T-helper 1 cell treated with Interleukin-12 subunit alpha and Interleukin-12 subunit beta and Interleukin-4 antibody, amounts not matched to agents 30 ng/mL and 1 ng/mL, for 36 hours (primary cell): ENCODE results near the gene PACS2. TPM values are rescaled to one million over a fixed set of nuclear protein-coding genes. Genes with fewer than 3 reads are reported as not detected.

Experiments used
- intact Hi-C: fragments of 100-400 bp; cut with micrococcal nuclease; formaldehyde crosslinking; loops from one replicate; pipeline ENCODE4 v1.15.1; 2024
- total RNA-seq: library from RNA; stranded (reverse); gene quantifications from 2 replicates; pipeline ENCODE4 v1.2.3, GENCODE V29; 2022

PACS2 gene
- total RNA-seq, 1 donor from 2014 or later = 35.8 TPM

- intact Hi-C loops = loop anchor here (1.0 kb wide), 3 partner anchors 16 to 92 kb away; partner anchors contain the start of gene TEDC1
Observed at GRCh38 chr14:105398726-105399465, 84.3 kb downstream of the PACS2 start.

DNA sequence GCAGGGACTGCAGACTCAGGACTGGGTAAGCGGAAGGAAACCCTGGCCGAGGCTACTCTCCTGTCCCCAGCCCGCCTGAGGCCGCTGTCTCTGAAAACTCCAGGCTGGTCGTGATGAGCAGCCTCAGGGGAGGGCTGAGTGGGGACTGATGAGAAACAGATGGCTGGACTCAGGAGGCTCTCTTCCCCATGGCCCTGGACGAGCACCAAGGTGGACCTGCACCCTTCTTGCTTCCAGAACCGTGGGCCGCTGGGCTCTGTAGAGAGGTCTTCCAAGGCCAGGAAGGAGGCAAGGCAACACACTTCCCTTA lies 84.9 kb downstream of the PACS2 start:
- intact Hi-C loops = no loop called here

- intact Hi-C loops = no loop called here
Observed at GRCh38 chr14:105400016-105400415, 85.5 kb downstream of the PACS2 start.

- intact Hi-C loops = no loop called here
Observed at GRCh38 chr14:105401699-105402098, 87.2 kb downstream of the PACS2 start.

DNA sequence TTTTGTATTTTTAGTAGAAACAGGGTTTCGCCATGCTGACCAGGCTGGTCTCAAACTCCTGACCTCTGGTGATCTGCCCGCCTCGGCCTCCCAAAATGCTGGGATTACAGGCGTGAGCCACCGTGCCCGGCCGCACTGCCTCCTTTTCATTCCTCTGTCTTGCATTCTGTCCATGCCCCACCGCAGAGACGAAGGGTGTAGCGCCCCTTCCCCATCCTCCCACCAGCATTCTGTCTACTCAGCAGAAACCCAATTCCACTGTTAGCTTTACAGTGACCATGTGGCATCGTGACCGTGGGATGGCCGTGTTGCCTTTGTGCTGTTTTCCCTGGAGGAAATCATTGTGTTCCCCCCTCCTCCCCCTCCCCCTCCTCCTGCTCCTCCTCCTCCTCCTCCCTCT lies 94.0 kb downstream of the PACS2 start:
- intact Hi-C loops = no loop called here

DNA sequence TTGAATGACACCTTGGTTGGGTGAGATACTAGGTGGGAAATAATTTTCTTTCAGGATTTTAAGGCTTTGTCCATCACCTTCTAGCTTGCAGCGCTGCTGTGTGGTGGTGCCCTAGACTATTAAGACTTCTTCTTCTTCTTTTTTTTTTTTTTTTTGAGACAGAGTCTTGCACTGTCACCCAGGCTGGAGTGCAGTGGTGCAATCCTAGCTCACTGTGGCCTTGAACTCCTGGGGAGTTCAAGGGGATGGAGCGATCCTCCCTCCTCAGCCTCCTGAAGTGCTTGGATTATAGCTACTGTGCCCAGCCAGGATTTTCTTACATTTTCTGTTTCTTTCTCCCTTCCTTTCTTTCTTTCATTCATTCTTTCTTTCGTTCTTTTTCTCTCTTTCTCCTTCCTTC lies 94.8 kb downstream of the PACS2 start:
- intact Hi-C loops = no loop called here

- intact Hi-C loops = no loop called here
Observed at GRCh38 chr14:105410642-105411016, 96.1 kb downstream of the PACS2 start.

- intact Hi-C loops = no loop called here
Observed at GRCh38 chr14:105411017-105411941, 96.7 kb downstream of the PACS2 start.

- intact Hi-C loops = no loop called here
Observed at GRCh38 chr14:105411985-105412770, 97.6 kb downstream of the PACS2 start.

DNA sequence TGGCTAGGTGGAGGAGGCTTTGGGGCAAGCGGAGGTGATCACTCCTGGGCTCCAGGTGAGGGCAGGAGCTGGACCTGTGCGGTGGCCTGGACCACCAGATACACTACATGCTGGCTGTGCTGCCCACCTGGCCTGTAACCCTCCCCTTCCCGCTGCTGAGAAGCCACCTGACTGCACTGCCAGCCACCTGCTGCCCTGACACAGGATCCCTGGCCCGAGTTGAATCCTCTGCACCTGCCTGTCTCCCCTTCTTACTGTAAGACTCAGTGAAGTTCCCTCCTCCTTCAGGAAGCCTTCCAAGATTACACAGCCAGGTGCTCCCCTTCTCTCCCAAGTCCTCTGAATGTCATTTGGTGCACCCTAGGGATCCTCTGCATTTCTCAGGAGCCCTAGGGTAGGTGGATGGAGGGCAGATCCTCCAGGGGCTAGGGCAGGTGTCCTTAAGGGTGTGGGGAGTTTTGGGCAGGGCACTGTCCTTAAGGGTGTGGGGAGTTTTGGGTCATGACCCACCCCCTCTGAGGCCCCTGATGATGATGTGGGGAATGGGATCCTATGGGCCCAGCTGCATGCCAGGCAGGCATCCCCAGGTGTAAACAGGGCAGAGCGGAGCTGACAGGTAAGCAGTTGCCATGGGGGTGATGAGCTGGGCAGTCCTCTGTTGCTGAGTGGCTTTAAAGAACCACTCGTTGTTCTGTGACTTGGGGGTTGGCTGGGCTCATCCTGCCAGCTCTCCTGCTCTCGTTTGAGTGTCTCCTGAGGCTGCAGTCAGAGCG lies 98.4 kb downstream of the PACS2 start:
- intact Hi-C loops = no loop called here

- intact Hi-C loops = no loop called here
Observed at GRCh38 chr14:105413544-105413886, 99.0 kb downstream of the PACS2 start.

DNA sequence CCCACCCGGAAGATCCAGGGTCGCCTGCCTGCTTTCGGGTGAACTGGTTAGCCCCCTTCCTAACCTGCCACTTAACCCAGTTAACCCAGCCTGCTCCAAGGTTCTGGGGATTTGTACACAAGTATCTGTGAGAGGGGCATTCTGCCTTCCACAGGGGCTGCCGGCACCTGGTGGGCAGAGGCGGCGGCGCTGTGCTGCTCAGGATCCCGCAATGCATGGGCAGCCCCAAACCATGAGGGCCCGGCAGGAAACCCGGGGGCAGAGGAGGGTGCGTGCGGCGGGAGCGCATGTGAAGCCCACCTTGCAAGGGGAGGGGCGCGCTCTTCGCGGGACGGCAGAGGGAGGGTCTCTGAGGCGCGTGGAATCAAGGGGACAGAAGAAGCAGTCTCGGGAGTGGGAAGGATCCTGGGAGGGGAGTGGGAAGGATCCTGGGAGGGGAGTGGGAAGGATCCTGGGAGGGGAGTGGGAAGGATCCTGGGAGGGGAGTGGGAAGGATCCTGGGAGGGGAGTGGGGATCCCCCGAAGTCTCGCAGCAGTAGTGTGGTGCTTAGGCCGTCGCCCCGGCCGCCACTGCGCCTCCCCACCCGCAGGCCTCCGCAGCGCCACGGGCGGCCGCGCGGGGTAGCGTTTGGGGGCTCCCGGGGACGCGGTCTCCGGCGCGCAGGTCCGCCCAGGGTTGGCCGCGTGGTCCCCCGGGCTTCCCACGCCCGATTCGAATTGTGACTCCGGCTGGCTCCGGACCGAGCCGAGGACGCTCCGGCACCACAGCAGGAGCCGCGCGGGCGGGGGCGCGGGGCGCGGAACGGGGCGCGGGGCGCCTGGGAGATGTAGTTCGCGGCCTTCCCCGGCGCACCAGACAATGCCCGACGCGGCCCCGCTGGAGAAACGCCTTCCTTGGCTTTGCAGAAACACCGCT lies 100.2 kb downstream of the PACS2 start:
- intact Hi-C loops = loop anchor here (1.0 to 2.0 kb wide), 4 partner anchors 16 to 77 kb away; partner anchors contain the start of genes CRIP2, TEDC1 and TEX22

DNA sequence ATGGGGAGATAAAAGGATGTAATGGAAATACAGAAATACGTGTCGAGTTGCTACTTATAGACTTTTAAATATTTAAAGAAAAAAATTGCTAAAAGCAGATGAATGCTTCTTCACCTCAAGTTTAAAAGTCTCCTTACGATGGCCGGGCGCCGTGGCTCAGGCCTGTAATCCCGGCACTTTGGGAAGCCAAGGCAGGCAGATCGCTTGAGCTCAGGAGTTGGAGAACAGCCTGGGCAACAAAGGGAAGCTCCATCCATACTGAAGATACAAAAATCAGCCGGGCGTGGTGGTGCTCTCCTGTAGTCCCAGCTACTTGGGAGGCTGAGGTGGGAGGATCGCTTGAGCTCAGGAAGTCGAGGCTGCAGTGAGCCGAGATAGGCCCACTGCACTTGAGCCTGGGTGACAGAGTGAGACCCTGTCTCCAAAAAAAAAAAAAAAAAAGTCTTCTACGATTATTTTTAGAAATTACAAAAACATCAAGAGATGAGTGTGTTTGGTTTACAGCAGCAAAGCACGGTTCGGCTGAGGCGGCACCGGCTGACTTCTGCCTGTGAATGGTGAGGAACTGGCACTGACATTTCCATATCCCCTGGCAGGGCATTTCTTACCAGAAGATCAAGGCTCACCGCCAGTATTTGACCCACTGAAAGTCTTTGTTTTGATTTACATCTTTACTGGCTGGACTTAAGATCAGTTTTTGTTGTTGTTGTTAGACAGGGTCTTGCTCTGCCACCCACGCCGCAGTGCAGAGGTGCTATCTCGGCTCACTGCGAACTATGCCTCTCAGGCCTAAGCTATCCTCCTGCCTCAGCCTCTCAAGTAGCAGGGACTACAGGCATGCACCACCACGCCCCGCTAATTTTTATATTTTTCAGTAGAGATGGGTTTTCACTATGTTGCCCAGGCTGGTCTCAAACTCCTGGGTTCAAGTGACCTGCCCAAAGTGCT lies 101.2 kb downstream of the PACS2 start:
- intact Hi-C loops = loop anchor here (1.0 to 2.0 kb wide), 4 partner anchors 17 to 76 kb away; partner anchors contain the start of genes CRIP2, TEDC1 and TEX22

- intact Hi-C loops = no loop called here
Observed at GRCh38 chr14:105416671-105417070, 102.1 kb downstream of the PACS2 start.

GRCh38 chr14:105417690-105418121 lies 103.2 kb downstream of the PACS2 start:
- intact Hi-C loops = no loop called here

DNA sequence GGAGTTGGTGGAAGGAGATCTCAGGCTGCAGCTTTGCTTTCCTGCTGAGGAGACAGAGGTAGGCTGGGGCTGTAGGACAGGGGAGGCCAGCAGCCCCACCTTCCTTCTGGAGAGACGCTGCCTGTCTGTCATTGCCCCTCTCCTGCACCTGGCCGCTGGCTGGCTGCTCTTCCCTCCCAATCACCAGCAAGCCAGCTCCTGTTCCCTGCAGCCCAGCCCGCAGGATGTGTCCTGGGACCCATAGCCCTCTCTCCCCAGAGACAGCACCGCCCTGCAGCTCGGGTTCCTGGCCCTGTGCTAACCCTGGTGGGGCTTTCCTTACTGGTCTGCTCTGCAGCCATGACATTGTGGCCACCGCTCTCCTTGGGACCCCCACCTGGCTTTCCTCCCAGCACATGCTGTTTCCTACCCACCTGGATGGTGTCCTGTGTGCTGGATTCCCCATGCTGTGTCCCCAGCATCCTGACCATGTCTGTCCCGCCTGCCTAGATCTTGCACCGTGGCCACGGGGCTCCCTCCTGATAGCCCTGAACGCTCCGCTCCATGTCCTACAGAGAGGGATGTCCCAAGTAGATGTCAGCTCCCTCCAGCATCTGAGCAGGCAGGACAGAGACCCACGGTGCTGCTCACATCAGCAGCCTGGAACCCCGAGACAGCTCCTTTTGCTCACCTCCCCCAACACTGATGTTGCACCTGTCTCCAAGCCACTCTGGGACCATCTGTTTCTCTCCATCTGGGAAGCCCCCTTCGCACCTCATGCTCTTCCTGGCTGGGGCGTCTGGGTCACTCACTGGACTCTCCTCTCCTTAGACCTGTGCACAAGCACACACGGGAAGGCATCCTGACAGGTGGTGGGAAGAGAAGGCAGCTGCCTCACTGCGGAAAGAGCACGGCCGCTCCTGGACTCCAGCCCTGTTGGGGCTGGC lies 104.0 kb downstream of the PACS2 start:
- intact Hi-C loops = loop anchor here (1.0 kb wide), 1 partner anchor 30 kb away; no protein-coding TSS in a partner anchor
